ENCODE measurements around the gene HDAC4. TPM values are rescaled to one million over a fixed set of nuclear protein-coding genes. Genes with fewer than 3 reads are reported as not detected.

Gene HDAC4
- total and polyA plus RNA-seq, 2 donors (not counting 1 experiment from before 2014, with no cell fraction given), result 13.5 to 46.0 TPM

- peaks cover 51% of the 10 kb centered on the region for H4K20me1 ChIP-seq (ENCODE audit: control insufficient read depth, insufficient read depth, low read length, poor library complexity, severe bottlenecking)
- peaks cover 57% of the 10 kb centered on the region for H3K79me2 ChIP-seq (ENCODE audit: control insufficient read depth, insufficient read depth, low read length)
- no peak overlapping the region for H3K27ac ChIP-seq (ENCODE audit: low read length in 2 of 2)
- H3K4me2 ChIP-seq (replicated peaks; ENCODE audit: low read depth, low read length, poor library complexity, severe bottlenecking), result peak overlapping the region; percentile 37
- H3K9me3 ChIP-seq (ENCODE audit: control extremely low read depth in 1 of 3, control insufficient read depth in 2 of 3, insufficient read depth in 1 of 3, low read length in 2 of 3), result no peaks in the 10 kb centered on the region
- H3K9me3 Mint-ChIP-seq (ENCODE audit: insufficient read depth), result no peaks in the 10 kb centered on the region
- intact Hi-C loops (cut with micrococcal nuclease), result no loop called here
- H3K36me3 ChIP-seq (replicated peaks in 1 of 2; ENCODE audit: control extremely low read depth in 1 of 2, control insufficient read depth in 1 of 2, extremely low read depth in 1 of 2, insufficient read depth in 2 of 2, low read length in 1 of 2), result no peaks in the 10 kb centered on the region
- DNase-seq, result peak; percentile 40
- no peak overlapping the region for H3K9ac ChIP-seq (ENCODE audit: low read length)
- H3K27me3 Mint-ChIP-seq, result no peaks in the 10 kb centered on the region
- peaks cover 25 to 44% of the 10 kb centered on the region in 2 donors for H3K4me1 ChIP-seq (ENCODE audit: control insufficient read depth in 2 of 2, insufficient read depth in 2 of 2, low read length in 2 of 2)
- TF ChIP-seq CTCF (IDR thresholded peaks at IDR 0.05) (no peak), EZH2 (IDR thresholded peaks at IDR 0.05; ENCODE audit: borderline replicate concordance, insufficient read depth, low read depth, low read length, poor library complexity, severe bottlenecking) (no peak)
- no peak overlapping the region for H3K4me3 ChIP-seq (ENCODE audit: control extremely low read depth in 1 of 5, extremely low read depth in 1 of 5, insufficient read depth in 1 of 5, low read depth in 2 of 5, low read length in 4 of 5)
- no peak overlapping the region for H3K27ac Mint-ChIP-seq
- ATAC-seq (ENCODE audit: low read depth), result peak; percentile 44
- H2AFZ ChIP-seq (ENCODE audit: insufficient read depth, low read depth, low read length, poor library complexity, severe bottlenecking), result no peak overlapping the region
- peaks cover 0 to 5% (median 0%) of the 10 kb centered on the region in 4 experiments for H3K27me3 ChIP-seq (replicated peaks in 1 of 4; ENCODE audit: control extremely low read depth in 1 of 4, control insufficient read depth in 3 of 4, insufficient read depth in 4 of 4, low read length in 3 of 4)
- POLR2A ChIA-PET, result no interaction called here
- CTCF ChIA-PET, result interaction anchor here (1.1 to 2.0 kb wide), 2 partner anchors 36 to 160 kb away, joined by 3 to 8 read pairs; no protein-coding TSS in a partner anchor
- peaks cover 43% of the 10 kb centered on the region for H3K4me1 Mint-ChIP-seq
- peak overlapping the region; percentile 29 for H3K4me3 Mint-ChIP-seq
- WGBS (ENCODE audit: insufficient coverage), result 86% methylated on average over 19 of the region's 21 CpGs
Observed at GRCh38 chr2:239303711-239304532, 96.9 kb downstream of the HDAC4 start.
